ENCODE results near the gene PIP5K1B. TPM values are rescaled to one million over a fixed set of nuclear protein-coding genes. Genes with fewer than 3 reads are reported as not detected.

The PIP5K1B gene
- total and polyA plus RNA-seq, 2 donors (not counting 1 experiment from before 2014, with no cell fraction given): under 0.01 to 0.03 TPM

DNA sequence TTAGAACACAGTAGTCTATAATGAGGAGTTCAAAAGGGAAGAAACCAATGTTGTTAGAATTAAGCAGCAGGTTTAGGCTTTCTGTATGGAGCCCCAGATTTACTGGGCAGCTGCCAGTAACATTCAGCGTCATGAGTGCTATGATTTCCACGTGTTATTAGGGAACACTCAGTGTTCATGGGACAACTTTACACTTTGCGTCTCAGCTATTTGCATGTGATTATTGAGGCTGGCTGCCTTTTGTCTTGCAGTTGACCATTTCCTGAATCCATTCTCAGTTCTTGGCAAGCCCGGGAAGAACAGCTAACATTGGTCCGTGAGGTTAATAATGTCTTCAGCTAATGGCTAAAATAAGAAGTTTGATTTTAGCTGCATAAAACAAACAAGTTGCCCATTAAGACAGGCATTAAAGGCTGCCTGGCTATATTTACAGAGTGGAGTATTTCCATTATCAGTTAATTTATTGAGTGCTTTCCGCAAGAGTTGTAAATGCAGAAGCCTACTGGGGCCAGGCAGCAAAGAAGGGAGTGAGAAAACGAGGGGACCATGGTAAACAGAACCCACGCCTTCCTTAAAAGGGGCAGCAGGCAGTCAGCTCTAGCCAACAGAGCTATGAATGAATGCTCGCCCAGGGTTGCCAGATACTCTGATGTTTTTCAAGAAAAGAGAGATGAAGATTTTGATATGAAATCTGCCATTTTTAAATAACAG is 120.9 kb downstream of the PIP5K1B start:
- Histone ChIP-seq H3K36me3 (ENCODE audit: control insufficient read depth, insufficient read depth, low read length) (no peaks in the 10 kb centered on the region), H3K4me2 (ENCODE audit: extremely low read depth, insufficient read depth, low read length) (no peak overlapping the region), H3K9me3 (ENCODE audit: control insufficient read depth, insufficient read depth, low read depth, low read length) (no peaks in the 10 kb centered on the region), H3K27me3 (ENCODE audit: control insufficient read depth, insufficient read depth, low read length) (no peaks in the 10 kb centered on the region), H3K27ac (ENCODE audit: insufficient read depth, low read length) (no peak overlapping the region), H4K20me1 (ENCODE audit: control insufficient read depth, extremely low read depth, insufficient read depth, low read length) (no peaks in the 10 kb centered on the region), H3K79me2 (ENCODE audit: control insufficient read depth, insufficient read depth, low read length) (no peaks in the 10 kb centered on the region), H3K9ac (ENCODE audit: insufficient read depth, low read length) (no peak overlapping the region), H2AFZ (ENCODE audit: low read length) (no peak overlapping the region), H3K4me3 (replicated peaks in 1 of 4; ENCODE audit: control extremely low read depth in 1 of 4, insufficient read depth in 1 of 4, low read depth in 3 of 4, low read length in 4 of 4) (no peak overlapping the region), H3K4me1 (ENCODE audit: control insufficient read depth, extremely low read depth, insufficient read depth, low read length) (no peaks in the 10 kb centered on the region)
- no peak for DNase-seq (ENCODE audit: low read depth in 2 of 2)
- TF ChIP-seq, protein P1, sequence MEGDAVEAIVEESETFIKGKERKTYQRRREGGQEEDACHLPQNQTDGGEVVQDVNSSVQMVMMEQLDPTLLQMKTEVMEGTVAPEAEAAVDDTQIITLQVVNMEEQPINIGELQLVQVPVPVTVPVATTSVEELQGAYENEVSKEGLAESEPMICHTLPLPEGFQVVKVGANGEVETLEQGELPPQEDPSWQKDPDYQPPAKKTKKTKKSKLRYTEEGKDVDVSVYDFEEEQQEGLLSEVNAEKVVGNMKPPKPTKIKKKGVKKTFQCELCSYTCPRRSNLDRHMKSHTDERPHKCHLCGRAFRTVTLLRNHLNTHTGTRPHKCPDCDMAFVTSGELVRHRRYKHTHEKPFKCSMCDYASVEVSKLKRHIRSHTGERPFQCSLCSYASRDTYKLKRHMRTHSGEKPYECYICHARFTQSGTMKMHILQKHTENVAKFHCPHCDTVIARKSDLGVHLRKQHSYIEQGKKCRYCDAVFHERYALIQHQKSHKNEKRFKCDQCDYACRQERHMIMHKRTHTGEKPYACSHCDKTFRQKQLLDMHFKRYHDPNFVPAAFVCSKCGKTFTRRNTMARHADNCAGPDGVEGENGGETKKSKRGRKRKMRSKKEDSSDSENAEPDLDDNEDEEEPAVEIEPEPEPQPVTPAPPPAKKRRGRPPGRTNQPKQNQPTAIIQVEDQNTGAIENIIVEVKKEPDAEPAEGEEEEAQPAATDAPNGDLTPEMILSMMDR (conservative IDR thresholded peaks at IDR 0.05 in 1 of 2, IDR thresholded peaks at IDR 0.05 in 1 of 2; ENCODE audit: low read depth in 1 of 2, low read length in 2 of 2): no peak
- TF ChIP-seq EZH2 (IDR thresholded peaks at IDR 0.05; ENCODE audit: low read length, missing control alignments): no peak

GRCh38 chr9:68827837-68828744 is 123.1 kb downstream of the PIP5K1B start:
- no peaks in the 10 kb centered on the region for H3K4me1 ChIP-seq (ENCODE audit: control insufficient read depth, extremely low read depth, insufficient read depth, low read length)
- no peak for TF ChIP-seq EZH2 (IDR thresholded peaks at IDR 0.05; ENCODE audit: low read length, missing control alignments)
- TF ChIP-seq, protein P1 (conservative IDR thresholded peaks at IDR 0.05 in 1 of 2, IDR thresholded peaks at IDR 0.05 in 1 of 2; ENCODE audit: low read depth in 1 of 2, low read length in 2 of 2): no peak
- H2AFZ ChIP-seq (ENCODE audit: low read length): no peak overlapping the region
- no peaks in the 10 kb centered on the region for H3K27me3 ChIP-seq (ENCODE audit: control insufficient read depth, insufficient read depth, low read length)
- no peaks in the 10 kb centered on the region for H3K9me3 ChIP-seq (ENCODE audit: control insufficient read depth, insufficient read depth, low read depth, low read length)
- no peak overlapping the region for H3K4me2 ChIP-seq (ENCODE audit: extremely low read depth, insufficient read depth, low read length)
- no peaks in the 10 kb centered on the region for H4K20me1 ChIP-seq (ENCODE audit: control insufficient read depth, extremely low read depth, insufficient read depth, low read length)
- H3K36me3 ChIP-seq (ENCODE audit: control insufficient read depth, insufficient read depth, low read length): no peaks in the 10 kb centered on the region
- DNase-seq (ENCODE audit: low read depth in 2 of 2): no peak
- no peak overlapping the region for H3K27ac ChIP-seq (ENCODE audit: insufficient read depth, low read length)
- no peaks in the 10 kb centered on the region for H3K79me2 ChIP-seq (ENCODE audit: control insufficient read depth, insufficient read depth, low read length)
- no peak overlapping the region for H3K4me3 ChIP-seq (replicated peaks in 1 of 4; ENCODE audit: control extremely low read depth in 1 of 4, insufficient read depth in 1 of 4, low read depth in 3 of 4, low read length in 4 of 4)
- H3K9ac ChIP-seq (ENCODE audit: insufficient read depth, low read length): no peak overlapping the region

DNA sequence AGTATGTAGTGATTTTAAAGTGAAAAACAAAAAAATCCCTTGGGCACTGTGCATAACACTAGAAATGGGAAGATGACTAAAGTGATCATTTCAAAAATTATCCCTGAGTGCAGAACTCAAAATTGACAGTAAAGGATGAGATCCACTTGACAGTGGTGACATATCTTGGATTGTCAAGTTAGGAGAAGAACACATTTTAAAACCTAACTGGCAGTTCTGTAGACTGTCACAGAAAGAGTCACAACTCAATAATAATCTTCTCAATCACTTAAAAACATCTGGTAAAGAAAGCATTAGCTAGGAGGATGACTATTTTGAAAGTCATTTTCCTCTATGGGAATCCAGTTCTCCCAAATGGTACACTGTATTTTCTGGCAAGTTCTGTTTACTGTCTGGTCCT is 127.1 kb downstream of the PIP5K1B start:
- no peak for TF ChIP-seq EZH2 (IDR thresholded peaks at IDR 0.05; ENCODE audit: low read length, missing control alignments)
- TF ChIP-seq, protein P1 (conservative IDR thresholded peaks at IDR 0.05 in 1 of 2, IDR thresholded peaks at IDR 0.05 in 1 of 2; ENCODE audit: low read depth in 1 of 2, low read length in 2 of 2): no peak
- H3K27ac ChIP-seq (ENCODE audit: insufficient read depth, low read length): no peak overlapping the region
- H3K4me2 ChIP-seq (ENCODE audit: extremely low read depth, insufficient read depth, low read length): no peak overlapping the region

More for the DNA sequence above, 127.1 kb downstream of the PIP5K1B start:
- no peaks in the 10 kb centered on the region for H3K9me3 ChIP-seq (ENCODE audit: control insufficient read depth, insufficient read depth, low read depth, low read length)
- H4K20me1 ChIP-seq (ENCODE audit: control insufficient read depth, extremely low read depth, insufficient read depth, low read length): no peaks in the 10 kb centered on the region
- H2AFZ ChIP-seq (ENCODE audit: low read length): no peak overlapping the region
- no peak for DNase-seq (ENCODE audit: low read depth in 2 of 2)
- no peak overlapping the region for H3K4me3 ChIP-seq (replicated peaks in 1 of 4; ENCODE audit: control extremely low read depth in 1 of 4, insufficient read depth in 1 of 4, low read depth in 3 of 4, low read length in 4 of 4)
- H3K27me3 ChIP-seq (ENCODE audit: control insufficient read depth, insufficient read depth, low read length): no peaks in the 10 kb centered on the region
- no peak overlapping the region for H3K9ac ChIP-seq (ENCODE audit: insufficient read depth, low read length)
- no peaks in the 10 kb centered on the region for H3K4me1 ChIP-seq (ENCODE audit: control insufficient read depth, extremely low read depth, insufficient read depth, low read length)
- no peaks in the 10 kb centered on the region for H3K36me3 ChIP-seq (ENCODE audit: control insufficient read depth, insufficient read depth, low read length)
- H3K79me2 ChIP-seq (ENCODE audit: control insufficient read depth, insufficient read depth, low read length): no peaks in the 10 kb centered on the region

Measured in fibroblast of lung (primary cell).